Stimulated activated CD8-positive, alpha-beta memory T cell treated with anti-CD3 and anti-CD28 coated beads, Interleukin-4, amount 100 ng/mL, for 1 hour (primary cell): ENCODE data around the gene HELZ.
A peak's percentile ranks its signal among the peaks of the same experiment; 100 is the strongest.
"Not testable (repeated sequence)": the region's sequence is repeated elsewhere in the genome, so short reads cannot be mapped to it uniquely, and the experiment has no call there.

Source experiments
- DNase-seq, 2 donors: peaks; one replicate each; pipeline ENCODE4 v3.0.0-alpha.2; 2020; ENCODE audit warnings: low read depth in 2 of 2, low spot score in 1 of 2

Gene HELZ, protein sequence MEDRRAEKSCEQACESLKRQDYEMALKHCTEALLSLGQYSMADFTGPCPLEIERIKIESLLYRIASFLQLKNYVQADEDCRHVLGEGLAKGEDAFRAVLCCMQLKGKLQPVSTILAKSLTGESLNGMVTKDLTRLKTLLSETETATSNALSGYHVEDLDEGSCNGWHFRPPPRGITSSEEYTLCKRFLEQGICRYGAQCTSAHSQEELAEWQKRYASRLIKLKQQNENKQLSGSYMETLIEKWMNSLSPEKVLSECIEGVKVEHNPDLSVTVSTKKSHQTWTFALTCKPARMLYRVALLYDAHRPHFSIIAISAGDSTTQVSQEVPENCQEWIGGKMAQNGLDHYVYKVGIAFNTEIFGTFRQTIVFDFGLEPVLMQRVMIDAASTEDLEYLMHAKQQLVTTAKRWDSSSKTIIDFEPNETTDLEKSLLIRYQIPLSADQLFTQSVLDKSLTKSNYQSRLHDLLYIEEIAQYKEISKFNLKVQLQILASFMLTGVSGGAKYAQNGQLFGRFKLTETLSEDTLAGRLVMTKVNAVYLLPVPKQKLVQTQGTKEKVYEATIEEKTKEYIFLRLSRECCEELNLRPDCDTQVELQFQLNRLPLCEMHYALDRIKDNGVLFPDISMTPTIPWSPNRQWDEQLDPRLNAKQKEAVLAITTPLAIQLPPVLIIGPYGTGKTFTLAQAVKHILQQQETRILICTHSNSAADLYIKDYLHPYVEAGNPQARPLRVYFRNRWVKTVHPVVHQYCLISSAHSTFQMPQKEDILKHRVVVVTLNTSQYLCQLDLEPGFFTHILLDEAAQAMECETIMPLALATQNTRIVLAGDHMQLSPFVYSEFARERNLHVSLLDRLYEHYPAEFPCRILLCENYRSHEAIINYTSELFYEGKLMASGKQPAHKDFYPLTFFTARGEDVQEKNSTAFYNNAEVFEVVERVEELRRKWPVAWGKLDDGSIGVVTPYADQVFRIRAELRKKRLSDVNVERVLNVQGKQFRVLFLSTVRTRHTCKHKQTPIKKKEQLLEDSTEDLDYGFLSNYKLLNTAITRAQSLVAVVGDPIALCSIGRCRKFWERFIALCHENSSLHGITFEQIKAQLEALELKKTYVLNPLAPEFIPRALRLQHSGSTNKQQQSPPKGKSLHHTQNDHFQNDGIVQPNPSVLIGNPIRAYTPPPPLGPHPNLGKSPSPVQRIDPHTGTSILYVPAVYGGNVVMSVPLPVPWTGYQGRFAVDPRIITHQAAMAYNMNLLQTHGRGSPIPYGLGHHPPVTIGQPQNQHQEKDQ (N-terminal part only)

DNA sequence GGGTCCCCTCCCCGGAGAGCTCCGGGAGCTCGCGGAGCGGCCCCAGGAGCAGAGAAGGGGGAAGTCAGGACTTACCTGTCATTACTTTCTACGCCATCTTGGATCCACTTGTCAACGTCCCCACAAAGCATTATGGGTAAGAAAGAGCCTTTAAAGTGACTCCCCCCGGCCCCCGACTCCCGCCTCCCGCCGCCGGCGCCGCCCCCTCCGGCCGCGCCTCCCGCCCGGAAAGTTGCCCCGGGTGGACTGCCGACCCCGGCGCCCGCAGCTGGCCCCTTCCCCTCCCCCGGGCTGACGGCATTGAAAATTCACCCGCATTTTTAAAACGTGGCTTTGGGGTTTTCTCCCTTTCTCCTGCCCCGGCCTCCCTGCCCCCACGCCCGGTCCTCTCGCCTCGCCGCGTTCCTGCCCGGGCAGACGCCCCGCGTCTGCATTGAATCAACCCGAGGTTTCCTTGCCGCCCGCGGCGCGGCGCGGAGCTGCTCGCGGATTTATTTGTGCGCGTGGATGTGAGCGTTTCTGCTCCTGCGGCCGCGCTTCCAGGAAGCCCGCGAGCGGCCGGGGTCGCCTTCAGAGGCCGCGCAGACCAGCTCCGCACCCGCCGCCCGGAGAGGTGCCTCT is at the start of gene HELZ:
HELZ (minus strand) TSS at position 124 of the 621 bp plus-strand sequence. CDS start 26,392 bp downstream, outside the sequence.
- DNase-seq, result peak; percentile 34 to 49

DNA sequence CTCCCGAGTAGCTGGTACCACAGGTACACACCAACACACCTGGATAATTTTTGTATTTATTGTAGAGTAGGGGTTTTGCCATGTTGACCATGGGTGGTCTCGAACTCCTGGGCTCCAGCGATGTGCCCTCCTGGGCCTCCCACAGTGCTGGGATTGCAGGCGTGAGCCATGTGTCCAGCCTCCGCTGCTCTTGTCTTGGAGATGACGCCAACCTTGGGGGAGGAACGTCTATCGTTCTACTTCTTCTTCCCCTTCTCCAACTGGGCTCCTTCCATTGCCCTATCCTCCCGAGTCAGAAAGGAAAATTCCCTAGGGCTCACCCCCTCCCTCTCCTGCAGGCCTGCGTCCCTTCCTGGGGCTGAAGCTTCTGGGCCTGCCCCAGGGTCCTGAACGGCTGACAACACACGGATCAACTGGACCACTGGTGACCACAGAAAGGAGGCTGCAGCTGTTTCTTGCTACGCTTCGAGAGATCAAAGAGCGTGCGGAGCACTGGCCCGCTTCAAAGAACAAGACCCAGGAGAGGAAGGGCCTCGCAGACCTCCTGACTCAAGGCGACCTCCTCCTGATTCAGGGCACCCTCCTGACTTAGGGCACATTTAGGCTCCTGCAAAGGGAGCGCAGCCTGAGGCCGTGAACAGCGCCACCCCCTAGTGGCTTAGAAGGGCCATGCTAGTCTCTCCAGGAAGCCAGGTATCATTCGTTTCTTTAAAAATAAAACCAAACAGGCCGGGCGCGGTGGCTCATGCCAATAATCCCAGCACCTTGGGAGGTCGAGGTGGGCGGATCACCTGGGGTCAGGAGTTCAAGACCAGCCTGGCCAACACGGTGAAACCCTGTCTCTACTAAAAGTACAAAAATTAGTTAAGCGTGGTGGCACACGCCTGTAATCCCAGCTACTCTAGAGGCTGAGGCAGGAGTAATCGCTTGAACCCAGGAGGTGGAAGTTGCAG is 48.5 kb upstream of the HELZ start:
- DNase-seq, result peak; percentile 10 to 45

DNA sequence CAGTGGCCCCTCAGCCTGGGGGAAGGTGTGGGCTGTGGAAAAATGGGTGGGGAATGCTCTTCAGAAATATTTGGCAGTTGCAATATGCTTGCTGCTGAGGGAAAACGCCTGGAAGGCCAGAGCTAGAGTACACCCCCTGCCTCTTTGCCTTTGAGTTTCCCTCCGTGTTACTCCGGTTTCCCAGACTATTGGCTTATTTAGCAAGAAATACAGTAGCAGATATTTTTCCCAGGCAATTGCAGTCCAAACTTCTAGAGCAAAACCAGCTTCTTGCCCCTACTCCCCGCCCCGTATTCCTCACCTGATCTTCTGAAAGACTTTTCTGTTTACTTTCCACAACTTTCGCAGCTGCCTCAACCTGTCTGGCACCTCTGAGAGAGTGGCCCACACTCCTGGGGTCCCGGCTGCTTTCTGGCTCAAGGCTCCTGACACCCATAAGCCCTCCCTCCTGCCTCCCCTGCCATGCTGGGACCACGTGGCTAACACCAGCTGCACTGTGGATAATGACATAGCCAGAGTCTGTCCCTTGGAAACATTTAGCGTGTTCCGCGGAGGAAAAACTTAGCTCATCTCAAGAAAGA is 45.8 kb upstream of the HELZ start:
- no peak for DNase-seq

DNA sequence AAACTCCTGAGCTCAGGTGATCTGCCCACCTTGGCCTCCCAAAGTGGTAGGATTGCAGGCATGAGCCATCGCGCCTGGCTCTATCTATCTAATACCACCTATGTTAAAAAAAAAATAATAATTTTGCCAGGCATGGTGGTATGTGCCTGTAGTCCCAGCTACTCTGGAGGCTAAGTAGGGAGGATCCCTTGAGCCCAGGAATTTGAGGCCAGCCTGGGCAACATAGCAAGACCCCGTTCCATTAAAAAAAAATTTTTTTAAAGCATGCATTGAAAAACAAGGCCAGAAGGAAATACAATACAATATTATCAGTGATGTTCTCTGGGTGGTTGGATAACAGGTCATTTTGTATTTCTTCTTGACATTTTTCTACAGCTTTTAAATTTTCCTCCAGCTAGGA is 45.2 kb upstream of the HELZ start:
- DNase-seq, result no peak

DNA sequence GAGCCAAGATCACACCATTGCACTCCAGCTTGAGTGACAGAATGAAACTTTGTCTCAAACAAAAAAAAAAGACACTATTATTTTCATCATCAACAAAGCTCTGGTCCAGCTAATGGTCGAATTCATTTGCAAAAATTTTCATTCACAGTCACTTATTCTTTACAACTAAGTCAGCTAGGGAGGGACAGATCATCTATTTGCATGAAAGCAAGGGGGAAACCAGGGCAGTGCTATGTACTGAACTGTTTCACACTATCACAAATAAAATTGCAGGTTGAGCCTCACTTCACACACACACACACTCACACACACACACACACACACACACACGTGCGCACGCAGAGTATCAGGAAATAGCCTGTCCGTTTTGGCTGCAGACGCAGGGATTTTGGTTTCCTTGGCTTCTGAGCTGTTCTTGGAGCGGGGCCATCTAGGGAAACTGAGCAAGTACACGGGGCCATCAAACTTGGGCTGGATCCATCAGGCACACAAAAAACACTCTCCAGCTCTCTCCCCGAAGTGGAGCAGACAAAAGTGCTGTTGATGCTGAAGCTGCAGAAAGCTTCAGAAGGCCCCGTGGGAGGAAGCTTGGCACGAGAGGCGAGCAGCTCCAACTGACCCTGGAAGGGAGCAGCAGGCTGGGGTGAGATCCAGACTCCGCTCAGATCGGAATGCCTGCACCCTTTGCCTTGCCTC is 44.3 kb upstream of the HELZ start:
- no peak for DNase-seq

DNA sequence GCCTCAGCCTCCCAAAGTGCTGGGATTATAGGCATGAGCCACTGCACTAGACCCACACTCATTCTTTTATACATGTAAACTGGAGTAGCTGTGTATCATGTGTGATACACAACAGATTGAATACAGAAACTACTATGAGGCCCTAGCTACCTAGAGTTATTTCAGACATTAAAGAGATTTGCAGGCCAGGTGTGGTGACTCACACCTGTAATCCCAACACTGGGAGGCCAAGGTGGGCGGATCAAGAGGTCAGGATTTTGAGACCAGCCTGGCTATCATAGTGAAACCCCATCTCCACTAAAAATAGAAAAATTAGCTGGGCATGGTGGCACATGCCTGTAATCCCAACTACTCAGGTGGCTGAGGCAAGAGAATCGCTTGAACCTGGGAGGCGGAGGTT is 41.8 kb upstream of the HELZ start:
- not testable (repeated sequence) for DNase-seq

DNA sequence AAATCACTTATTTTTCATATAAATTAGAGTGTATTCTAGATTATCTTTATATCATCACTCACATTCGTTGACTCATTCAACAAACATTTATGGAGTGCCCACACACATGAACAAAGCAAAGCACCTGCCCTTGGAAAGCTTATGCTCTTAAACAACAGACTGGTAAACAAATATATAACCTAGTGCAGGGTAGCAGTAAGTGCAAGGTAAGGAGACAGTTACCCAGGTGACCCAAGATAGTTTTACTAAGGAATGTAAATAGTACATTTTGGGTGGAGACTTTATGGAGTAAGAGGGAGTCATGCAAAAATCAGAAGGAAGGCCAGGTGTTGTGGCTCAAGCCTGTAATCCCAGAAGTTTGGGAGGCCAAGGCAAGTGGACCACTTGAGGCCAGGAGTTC is 40.4 kb upstream of the HELZ start:
- DNase-seq, result no peak

DNA sequence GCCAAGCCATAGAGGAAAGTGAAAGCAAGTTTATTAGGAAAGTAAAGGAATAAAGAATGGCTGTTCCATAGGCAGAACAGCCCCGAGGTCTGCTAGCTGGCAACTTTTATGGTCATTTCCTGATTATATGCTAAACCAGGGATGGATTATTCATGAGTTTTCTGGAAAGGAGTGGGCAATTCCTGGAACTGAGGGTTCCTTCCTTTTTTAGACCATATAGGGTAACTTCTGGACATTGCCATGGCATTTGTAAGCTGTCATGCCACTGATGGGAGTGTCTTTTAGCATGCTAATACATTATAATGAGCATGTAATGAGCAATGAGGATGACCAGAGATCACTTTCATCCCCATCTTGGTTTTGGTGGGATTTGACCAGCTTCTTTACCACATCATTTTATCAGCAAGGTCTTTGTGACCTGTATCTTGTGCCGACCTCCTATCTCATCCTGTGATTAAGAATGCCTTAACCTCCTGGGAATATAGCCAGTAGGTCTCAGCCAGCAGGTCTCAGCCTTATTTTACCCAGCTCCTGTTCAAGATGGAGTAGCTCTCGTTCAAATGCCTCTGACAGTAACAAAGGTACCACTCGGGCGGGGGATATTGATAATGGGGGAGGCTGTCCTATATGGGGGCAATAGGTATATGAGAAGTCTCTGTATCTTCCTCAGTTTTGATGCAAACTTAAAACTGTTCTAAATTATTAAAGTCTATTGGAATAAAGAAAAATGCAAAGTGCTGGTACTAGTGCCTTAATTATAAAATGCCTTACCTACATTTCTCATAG is 38.9 kb upstream of the HELZ start:
- DNase-seq, result no peak

DNA sequence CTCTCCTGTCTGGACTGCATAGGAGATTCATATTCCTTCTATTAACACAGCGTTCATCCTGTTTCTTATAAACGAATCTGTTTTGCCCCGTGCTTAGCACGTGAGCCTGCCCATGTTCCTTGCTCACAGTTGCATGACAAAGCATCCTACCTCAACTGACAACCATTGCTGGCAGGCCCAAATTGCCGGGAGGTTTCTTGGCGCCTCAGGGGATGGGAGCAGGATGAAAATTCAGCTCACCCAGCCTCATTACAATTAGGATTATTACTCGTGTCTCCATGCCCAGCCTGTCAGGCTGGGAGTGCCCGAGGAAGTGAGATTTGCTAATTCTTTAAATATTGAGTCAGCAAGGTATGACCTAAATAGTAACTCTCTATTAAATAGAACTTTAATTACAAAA is 36.7 kb upstream of the HELZ start:
- no peak for DNase-seq

DNA sequence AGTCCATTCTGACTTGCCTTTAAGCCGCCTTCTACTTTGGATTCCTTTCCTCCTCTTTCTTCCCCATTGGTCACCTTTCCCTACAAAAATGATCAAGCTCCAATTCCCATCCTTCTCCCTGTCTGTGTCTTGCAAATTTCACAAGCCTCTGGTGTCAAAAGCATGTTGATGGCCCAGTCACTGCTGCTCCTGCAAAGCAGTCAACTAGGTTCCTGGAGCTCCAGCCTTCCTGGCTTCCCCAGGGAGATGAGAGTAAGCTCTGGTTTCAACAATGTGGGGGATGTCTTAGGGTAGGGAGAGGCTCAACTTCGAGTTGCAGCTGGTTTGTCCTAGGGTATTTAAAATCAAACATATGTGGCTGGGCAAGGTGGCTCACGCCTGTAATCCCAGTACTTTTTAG is 36.1 kb upstream of the HELZ start:
- no peak for DNase-seq

DNA sequence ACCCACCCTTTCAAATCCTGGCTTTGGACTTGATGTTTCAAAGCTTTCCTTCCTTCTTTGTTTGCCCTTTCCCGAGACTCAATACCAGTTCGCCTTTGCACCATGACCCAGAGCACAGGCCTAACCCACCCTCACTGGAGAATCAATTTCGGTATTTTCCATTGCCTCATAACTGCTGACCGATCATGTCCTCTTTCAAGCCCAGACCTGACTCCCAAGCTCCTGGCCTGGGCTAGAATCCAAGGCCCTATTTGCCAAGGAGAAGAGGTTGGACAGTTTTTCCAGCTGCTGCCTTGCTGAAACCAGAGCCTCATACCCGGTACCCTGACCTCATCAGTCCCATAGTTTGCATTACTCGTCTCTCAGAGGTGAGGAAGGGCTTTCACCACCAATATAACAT is 35.3 kb upstream of the HELZ start:
- no peak for DNase-seq

DNA sequence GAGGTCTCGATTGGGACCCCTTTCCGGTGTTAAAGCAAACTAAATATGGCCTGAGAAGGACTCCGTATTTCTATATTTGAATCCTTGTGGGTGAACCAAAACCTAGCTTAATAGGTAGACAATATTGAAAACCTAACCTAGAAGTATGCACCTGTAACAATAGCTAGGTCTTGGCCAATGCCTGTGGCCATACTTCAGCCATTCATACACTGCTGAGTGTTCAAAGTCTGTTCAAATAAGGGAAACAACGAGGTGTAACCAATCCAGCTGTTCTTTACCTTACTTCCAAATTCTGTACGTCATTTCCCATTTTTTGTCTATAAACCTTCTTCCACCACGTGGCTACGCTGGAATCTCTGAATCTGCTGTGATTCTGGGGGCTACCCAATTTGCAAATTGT is 34.1 kb upstream of the HELZ start:
- DNase-seq, result no peak

DNA sequence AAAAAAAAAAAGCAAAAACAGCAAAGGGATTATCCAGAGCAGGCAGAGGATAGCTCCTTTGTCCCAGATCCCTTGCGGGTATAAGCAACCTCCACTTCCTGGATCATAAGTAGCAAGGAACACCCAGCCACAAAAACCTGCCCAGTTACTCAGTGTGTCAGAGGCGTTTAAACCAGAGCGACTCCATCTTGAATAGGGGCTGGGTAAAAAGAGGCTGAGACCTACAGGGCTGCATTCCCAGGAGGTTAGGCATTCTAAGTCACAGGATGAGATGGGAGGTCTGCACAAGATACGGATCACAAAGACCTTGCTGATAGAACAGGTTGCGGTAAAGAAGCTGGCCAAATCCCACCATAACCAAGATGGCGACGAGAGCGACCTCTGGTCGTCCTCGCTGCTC is 33.4 kb upstream of the HELZ start:
- no peak for DNase-seq

DNA sequence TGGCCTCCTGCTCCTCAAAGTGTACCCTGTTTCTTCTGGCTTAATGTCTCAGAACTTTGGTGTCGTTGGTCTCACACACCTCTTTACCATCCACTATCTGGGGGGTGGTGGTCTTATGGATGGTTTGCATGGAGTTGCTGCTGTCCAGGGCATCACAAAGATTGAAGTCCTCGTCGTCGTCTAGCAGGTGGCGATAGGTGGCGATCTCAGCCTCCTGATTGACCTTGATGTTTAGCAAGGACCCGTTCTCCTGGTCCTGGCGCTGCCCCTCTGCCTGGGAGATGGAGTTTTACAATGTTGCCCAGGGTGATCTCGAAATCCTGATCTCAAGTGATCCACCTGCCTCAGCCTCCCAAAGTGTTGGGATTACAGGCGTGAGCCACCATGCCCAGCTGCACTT is 31.1 kb upstream of the HELZ start:
- no peak for DNase-seq

DNA sequence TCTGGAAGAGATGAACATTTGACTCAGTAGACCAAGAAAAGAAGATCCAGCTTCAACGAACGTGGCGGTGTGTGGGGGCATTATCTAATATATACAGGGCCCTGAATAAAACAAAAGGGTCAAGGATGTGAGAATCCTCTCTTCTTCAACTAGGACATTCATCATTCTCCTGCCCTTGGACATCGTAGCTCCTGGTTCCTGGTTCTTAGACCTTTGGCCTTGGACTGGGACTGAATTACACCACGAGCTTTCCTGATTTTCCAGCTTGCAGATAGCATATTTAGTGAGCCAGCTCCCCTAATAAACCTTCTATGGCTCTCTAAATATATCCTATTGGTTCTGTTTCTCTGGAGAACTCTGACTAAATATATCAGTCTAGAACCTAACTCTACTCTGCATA is 29.5 kb upstream of the HELZ start:
- no peak for DNase-seq

DNA sequence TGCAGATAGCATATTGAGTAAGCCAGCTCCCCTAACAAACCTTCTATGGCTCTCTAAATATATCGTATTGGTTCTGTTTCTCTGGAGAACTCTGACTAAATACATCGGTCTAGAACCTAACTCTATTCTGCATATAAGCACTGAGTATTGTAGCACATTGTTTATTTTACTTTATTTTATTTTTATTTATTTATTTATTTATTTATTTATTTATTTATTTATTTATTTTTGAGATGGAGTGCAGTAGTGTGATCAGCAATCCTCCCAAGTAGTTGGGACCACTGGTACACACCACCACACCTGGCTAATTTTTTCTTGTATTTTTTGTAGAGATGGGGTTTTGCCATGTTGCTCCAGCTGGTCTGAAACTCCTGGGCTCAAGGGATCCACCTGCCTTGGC is 28.9 kb upstream of the HELZ start:
- no peak for DNase-seq

DNA sequence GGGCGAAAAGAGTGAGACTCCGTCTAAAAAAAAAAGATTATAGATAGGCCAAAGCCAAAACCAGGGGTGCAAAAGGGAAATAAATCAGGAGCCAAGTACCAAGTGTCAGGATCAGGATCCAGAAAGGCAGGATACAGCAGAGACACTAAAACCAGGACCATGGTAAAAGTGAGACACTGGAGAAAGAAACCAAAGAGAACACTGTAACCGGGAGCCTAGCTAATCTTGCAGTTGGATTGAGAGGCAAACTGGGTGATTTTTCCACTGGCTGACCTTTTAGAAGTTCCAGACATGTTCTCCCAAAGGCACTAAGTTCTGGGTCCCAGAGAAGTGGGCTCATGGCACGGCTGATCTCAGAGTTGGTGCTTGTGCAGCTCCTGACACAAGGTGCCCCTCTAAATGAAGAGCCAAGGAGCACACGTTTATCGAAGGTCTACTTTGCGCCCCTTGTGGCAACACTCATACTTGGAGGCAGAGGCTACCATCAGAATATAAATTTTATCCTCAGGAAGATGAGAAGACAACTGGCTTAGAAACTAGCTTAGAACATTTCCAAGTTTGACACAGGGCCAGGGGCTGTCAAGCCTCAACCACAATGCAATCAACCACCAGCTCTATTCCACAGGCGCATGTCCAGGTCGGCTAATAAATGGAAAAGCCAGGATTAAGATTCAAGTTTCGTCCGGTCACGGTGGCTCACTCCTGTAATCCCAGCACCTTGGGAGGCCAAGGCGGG is 27.5 kb upstream of the HELZ start:
- no peak for DNase-seq
